ENCODE results near the gene PCMTD2. TPM values are rescaled to one million over a fixed set of nuclear protein-coding genes. Genes with fewer than 3 reads are reported as not detected.

Gene PCMTD2
- total RNA-seq, 4 donors from 2014 or later: 34.5 to 90.8 (median 46.9) TPM

GRCh38 chr20:64269604-64270411 lies 14.3 kb downstream of the PCMTD2 start:
- no peaks in the 10 kb centered on the region for H3K4me1 ChIP-seq
- DNase-seq: no peak
- H3K9me3 ChIP-seq: no peaks in the 10 kb centered on the region
- peaks cover 0 to 28% (median 0%) of the 10 kb centered on the region in 3 donors for H3K36me3 ChIP-seq
- no peak overlapping the region for H3K27ac ChIP-seq
- H3K4me3 ChIP-seq: no peak overlapping the region
- TF ChIP-seq, protein P1, sequence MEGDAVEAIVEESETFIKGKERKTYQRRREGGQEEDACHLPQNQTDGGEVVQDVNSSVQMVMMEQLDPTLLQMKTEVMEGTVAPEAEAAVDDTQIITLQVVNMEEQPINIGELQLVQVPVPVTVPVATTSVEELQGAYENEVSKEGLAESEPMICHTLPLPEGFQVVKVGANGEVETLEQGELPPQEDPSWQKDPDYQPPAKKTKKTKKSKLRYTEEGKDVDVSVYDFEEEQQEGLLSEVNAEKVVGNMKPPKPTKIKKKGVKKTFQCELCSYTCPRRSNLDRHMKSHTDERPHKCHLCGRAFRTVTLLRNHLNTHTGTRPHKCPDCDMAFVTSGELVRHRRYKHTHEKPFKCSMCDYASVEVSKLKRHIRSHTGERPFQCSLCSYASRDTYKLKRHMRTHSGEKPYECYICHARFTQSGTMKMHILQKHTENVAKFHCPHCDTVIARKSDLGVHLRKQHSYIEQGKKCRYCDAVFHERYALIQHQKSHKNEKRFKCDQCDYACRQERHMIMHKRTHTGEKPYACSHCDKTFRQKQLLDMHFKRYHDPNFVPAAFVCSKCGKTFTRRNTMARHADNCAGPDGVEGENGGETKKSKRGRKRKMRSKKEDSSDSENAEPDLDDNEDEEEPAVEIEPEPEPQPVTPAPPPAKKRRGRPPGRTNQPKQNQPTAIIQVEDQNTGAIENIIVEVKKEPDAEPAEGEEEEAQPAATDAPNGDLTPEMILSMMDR (IDR thresholded peaks at IDR 0.05): no peak
- TF ChIP-seq POLR2A (IDR thresholded peaks at IDR 0.05): no peak
- H3K27me3 ChIP-seq: no peaks in the 10 kb centered on the region

GRCh38 chr20:64271636-64272035 lies 16.1 kb downstream of the PCMTD2 start:
- H3K27ac ChIP-seq: no peak overlapping the region
- peaks cover 0 to 20% (median 0%) of the 10 kb centered on the region in 3 donors for H3K36me3 ChIP-seq
- DNase-seq: no peak
- no peaks in the 10 kb centered on the region for H3K9me3 ChIP-seq
- no peak overlapping the region for H3K4me3 ChIP-seq
- no peaks in the 10 kb centered on the region for H3K27me3 ChIP-seq
- no peaks in the 10 kb centered on the region for H3K4me1 ChIP-seq
- no peak for TF ChIP-seq POLR2A (IDR thresholded peaks at IDR 0.05)
- TF ChIP-seq, protein P1 (IDR thresholded peaks at IDR 0.05): no peak

DNA sequence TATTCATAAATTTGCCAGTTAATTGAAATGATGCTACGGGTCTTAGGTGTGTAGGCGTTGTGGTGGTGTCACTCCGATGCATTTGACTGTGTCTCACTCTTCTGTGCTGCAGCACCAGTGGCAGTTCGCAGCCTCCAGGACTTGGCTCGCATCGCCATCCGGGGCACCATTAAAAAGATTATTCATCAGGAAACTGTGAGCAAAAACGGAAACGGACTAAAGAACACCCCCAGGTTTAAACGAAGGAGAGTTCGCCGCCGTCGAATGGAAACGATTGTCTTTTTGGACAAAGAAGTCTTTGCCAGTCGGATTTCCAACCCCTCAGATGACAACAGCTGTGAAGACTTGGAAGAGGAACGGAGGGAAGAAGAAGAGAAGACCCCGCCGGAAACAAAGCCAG lies 17.6 kb downstream of the PCMTD2 start:
- TF ChIP-seq, protein P1 (IDR thresholded peaks at IDR 0.05): no peak
- H3K27me3 ChIP-seq: no peaks in the 10 kb centered on the region
- H3K27ac ChIP-seq: no peak overlapping the region
- H3K9me3 ChIP-seq: no peaks in the 10 kb centered on the region
- H3K4me1 ChIP-seq: no peaks in the 10 kb centered on the region
- H3K36me3 ChIP-seq: peaks cover 0 to 19% (median 0%) of the 10 kb centered on the region in 3 donors
- no peak overlapping the region for H3K4me3 ChIP-seq
- DNase-seq: no peak

DNA sequence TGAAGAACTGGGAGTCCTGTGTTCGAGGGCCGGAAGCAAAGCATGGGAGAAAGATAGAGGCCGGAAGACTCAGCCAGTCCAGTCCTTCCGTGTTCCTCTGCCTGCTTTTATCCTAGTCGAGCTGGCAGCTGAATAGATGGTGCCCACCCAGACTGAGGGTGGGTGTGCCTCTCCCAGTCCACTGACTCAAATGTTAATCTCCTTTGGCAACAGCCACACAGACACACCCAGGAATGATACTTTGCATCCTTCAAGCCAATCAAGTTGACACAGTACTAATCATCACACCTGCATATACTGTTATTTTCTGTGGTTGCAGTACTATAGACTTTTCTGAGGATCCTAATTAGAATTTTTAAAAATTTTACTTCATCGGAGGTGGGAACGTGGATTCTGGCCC lies 21.3 kb downstream of the PCMTD2 start:
- Histone ChIP-seq H3K4me3 (no peak overlapping the region), H3K27ac (no peak overlapping the region), H3K36me3 (peaks cover 0 to 11% (median 0%) of the 10 kb centered on the region in 3 donors), H3K27me3 (no peaks in the 10 kb centered on the region), H3K9me3 (no peaks in the 10 kb centered on the region), H3K4me1 (no peaks in the 10 kb centered on the region)
- TF ChIP-seq, protein P1 (IDR thresholded peaks at IDR 0.05): no peak
- no peak for TF ChIP-seq POLR2A (IDR thresholded peaks at IDR 0.05)
- no peak for DNase-seq

GRCh38 chr20:64277571-64278316 lies 22.2 kb downstream of the PCMTD2 start:
- Histone ChIP-seq H3K27me3 (no peaks in the 10 kb centered on the region), H3K9me3 (no peaks in the 10 kb centered on the region), H3K27ac (no peak overlapping the region), H3K4me3 (no peak overlapping the region), H3K4me1 (no peaks in the 10 kb centered on the region), H3K36me3 (peaks cover 0 to 11% (median 0%) of the 10 kb centered on the region in 3 donors)
- no peak for DNase-seq
- TF ChIP-seq POLR2A (IDR thresholded peaks at IDR 0.05): no peak
- TF ChIP-seq, protein P1 (IDR thresholded peaks at IDR 0.05): no peak
